ENCODE data around the gene HPSE2. TPM values are rescaled to one million over a fixed set of nuclear protein-coding genes. Genes with fewer than 3 reads are reported as not detected.

The HPSE2 gene
- total RNA-seq, 1 experiment from 2014 or later: not detected

DNA sequence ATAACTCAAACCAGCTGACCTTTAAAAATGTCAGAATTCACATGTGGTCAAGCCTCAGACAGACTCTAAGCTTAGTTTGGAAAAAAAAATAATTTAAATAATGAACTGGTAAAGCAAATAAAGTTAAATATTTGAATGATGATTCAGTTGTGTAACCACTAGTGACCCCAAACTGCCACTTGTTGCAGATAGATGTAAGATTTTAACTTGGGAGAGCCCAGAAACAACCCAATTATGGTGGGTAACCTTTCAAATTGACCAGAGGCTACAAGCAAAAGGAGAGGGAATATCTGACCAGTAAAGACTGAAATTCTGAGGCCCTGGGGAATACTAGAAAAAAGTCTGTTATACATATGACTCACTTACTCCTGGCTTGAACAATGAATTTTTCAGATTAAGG lies 268.1 kb downstream of the HPSE2 start:
- Histone ChIP-seq H3K4me1 (ENCODE audit: control insufficient read depth, insufficient read depth, low read length) (no peaks in the 10 kb centered on the region), H3K27ac (ENCODE audit: low read length) (no peak overlapping the region), H3K4me3 (ENCODE audit: low read depth in 2 of 2, low read length in 2 of 2) (no peak overlapping the region), H3K36me3 (ENCODE audit: control insufficient read depth, insufficient read depth, low read length) (no peaks in the 10 kb centered on the region), H3K9me3 (ENCODE audit: control insufficient read depth, insufficient read depth, low read depth, low read length) (no peaks in the 10 kb centered on the region), H3K27me3 (ENCODE audit: control insufficient read depth, insufficient read depth, low read length) (no peaks in the 10 kb centered on the region)
- ChIA-PET POLR2A (interaction anchor here (0.6 kb wide), 1 partner anchor 391 kb away, joined by 3 read pairs; no protein-coding TSS in a partner anchor), CTCF (no interaction called here)
- in situ Hi-C loops (cut with HindIII; ENCODE audit: low pct_unique_long_range_greater_than_20kb, low sequenced_read_pairs) (no loop called here), intact Hi-C loops (cut with micrococcal nuclease; ENCODE audit: unreplicated experiment) (no loop called here)
- DNase-seq (ENCODE audit: low read depth, low spot score) (no peak), ATAC-seq (no peak)
- TF ChIP-seq POLR2AphosphoS5 (IDR thresholded peaks at IDR 0.05; ENCODE audit: low read depth, low read length): no peak
- TF ChIP-seq SIN3A (IDR thresholded peaks at IDR 0.05; ENCODE audit: borderline replicate concordance, insufficient read depth, low read depth, low read length): no peak
- no peak for TF ChIP-seq TCF7L2 (IDR thresholded peaks at IDR 0.05; ENCODE audit: low read depth, low read length)
- TF ChIP-seq, protein P1, sequence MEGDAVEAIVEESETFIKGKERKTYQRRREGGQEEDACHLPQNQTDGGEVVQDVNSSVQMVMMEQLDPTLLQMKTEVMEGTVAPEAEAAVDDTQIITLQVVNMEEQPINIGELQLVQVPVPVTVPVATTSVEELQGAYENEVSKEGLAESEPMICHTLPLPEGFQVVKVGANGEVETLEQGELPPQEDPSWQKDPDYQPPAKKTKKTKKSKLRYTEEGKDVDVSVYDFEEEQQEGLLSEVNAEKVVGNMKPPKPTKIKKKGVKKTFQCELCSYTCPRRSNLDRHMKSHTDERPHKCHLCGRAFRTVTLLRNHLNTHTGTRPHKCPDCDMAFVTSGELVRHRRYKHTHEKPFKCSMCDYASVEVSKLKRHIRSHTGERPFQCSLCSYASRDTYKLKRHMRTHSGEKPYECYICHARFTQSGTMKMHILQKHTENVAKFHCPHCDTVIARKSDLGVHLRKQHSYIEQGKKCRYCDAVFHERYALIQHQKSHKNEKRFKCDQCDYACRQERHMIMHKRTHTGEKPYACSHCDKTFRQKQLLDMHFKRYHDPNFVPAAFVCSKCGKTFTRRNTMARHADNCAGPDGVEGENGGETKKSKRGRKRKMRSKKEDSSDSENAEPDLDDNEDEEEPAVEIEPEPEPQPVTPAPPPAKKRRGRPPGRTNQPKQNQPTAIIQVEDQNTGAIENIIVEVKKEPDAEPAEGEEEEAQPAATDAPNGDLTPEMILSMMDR (IDR thresholded peaks at IDR 0.05): no peak
- no peak for TF ChIP-seq REST (IDR thresholded peaks at IDR 0.05; ENCODE audit: insufficient read depth in 1 of 2, low read depth in 2 of 2, low read length in 1 of 2)
- BruUV-seq (replicated peaks): no TSS peak

DNA sequence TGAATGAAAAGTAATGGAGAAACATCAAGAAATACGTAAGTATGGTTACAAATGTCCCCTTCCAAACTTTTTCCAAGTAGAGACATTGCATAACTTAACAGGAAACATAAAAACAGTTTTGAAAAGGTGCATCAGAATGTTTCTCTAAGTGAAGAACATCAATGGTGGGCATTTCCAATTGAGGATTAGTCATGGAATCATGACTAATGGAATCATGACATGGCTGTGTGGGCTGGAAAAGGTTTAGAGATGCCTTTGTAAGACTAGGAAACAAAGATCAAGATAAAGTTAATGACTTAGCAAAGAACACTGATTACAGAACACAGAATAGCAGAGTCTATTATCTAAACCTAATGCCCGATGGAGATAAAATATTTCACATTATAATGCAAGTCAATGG lies 272.0 kb downstream of the HPSE2 start:
- intact Hi-C loops (cut with micrococcal nuclease; ENCODE audit: unreplicated experiment): no loop called here
- ChIA-PET CTCF (no interaction called here), POLR2A (no interaction called here)
- Histone ChIP-seq H3K4me3 (ENCODE audit: low read depth in 2 of 2, low read length in 2 of 2) (no peak overlapping the region), H3K27ac (ENCODE audit: low read length) (no peak overlapping the region), H3K36me3 (ENCODE audit: control insufficient read depth, insufficient read depth, low read length) (no peaks in the 10 kb centered on the region), H3K27me3 (ENCODE audit: control insufficient read depth, insufficient read depth, low read length) (no peaks in the 10 kb centered on the region), H3K9me3 (ENCODE audit: control insufficient read depth, insufficient read depth, low read depth, low read length) (no peaks in the 10 kb centered on the region), H3K4me1 (ENCODE audit: control insufficient read depth, insufficient read depth, low read length) (no peaks in the 10 kb centered on the region)
- in situ Hi-C loops (cut with HindIII; ENCODE audit: low pct_unique_long_range_greater_than_20kb, low sequenced_read_pairs): no loop called here
- no TSS peak for BruUV-seq (replicated peaks)
- DNase-seq (ENCODE audit: low read depth, low spot score) (no peak), ATAC-seq (no peak)
- TF ChIP-seq TCF7L2 (IDR thresholded peaks at IDR 0.05; ENCODE audit: low read depth, low read length): no peak
- TF ChIP-seq REST (IDR thresholded peaks at IDR 0.05; ENCODE audit: insufficient read depth in 1 of 2, low read depth in 2 of 2, low read length in 1 of 2): no peak
